ENCODE results near the gene TNFRSF18. TPM values are rescaled to one million over a fixed set of nuclear protein-coding genes. Genes with fewer than 3 reads are reported as not detected.

Gene TNFRSF18
- 0.47 TPM for total RNA-seq
- long read RNA-seq, partial matches to known transcripts: 1 of 4 reads
- long read RNA-seq, other reads (novel, unspliced or antisense): 1 of 4 reads

- Histone ChIP-seq H3K27ac (no peak within 1 kb of the TSS), H3K9me3 (no peaks in the 10 kb centered on the region), H3K4me3 (peak within 1 kb of the TSS; percentile 40), H3K4me1 (peaks cover 10% of the 10 kb centered on the region), H3K36me3 (no peaks in the 10 kb centered on the region), H3K27me3 (ENCODE audit: low read depth) (peaks cover 57% of the 10 kb centered on the region)
- DNase-seq (peak; percentile 60), ATAC-seq (peak; percentile 47 to 54)
- intact Hi-C loops (cut with DNase I): no loop called here
- TF ChIP-seq CTCF (IDR thresholded peaks at IDR 0.05): no peak
Observed at GRCh38 chr1:1206376-1206965, at the start of gene TNFRSF18. Gene TNFRSF18 (minus strand): TSS chr1:1206592. CDS start chr1:1206571, 21 bp downstream.

GRCh38 chr1:1255611-1256010, 49.2 kb upstream of the TNFRSF18 start:
- Histone ChIP-seq H3K27ac (no peak overlapping the region), H3K9me3 (no peaks in the 10 kb centered on the region), H3K27me3 (ENCODE audit: low read depth) (no peaks in the 10 kb centered on the region), H3K4me3 (no peak overlapping the region), H3K36me3 (peaks cover 67% of the 10 kb centered on the region), H3K4me1 (peaks cover 5% of the 10 kb centered on the region)
- intact Hi-C loops (cut with DNase I): no loop called here
- ATAC-seq (no peak), DNase-seq (no peak)
- TF ChIP-seq CTCF (IDR thresholded peaks at IDR 0.05): no peak

- ATAC-seq (no peak), DNase-seq (no peak)
- H3K36me3 ChIP-seq: peaks cover 62% of the 10 kb centered on the region
- H3K27me3 ChIP-seq (ENCODE audit: low read depth): no peaks in the 10 kb centered on the region
- no peaks in the 10 kb centered on the region for H3K9me3 ChIP-seq
- H3K4me3 ChIP-seq: no peak overlapping the region
- intact Hi-C loops (cut with DNase I): no loop called here
- no peak overlapping the region for H3K27ac ChIP-seq
- no peak for TF ChIP-seq CTCF (IDR thresholded peaks at IDR 0.05)
- no peaks in the 10 kb centered on the region for H3K4me1 ChIP-seq
Observed at GRCh38 chr1:1255078-1255477, 48.7 kb upstream of the TNFRSF18 start.

- H3K9me3 ChIP-seq: no peaks in the 10 kb centered on the region
- no peak for ATAC-seq
- H3K36me3 ChIP-seq: peaks cover 57% of the 10 kb centered on the region
- H3K27me3 ChIP-seq (ENCODE audit: low read depth): no peaks in the 10 kb centered on the region
- no peaks in the 10 kb centered on the region for H3K4me1 ChIP-seq
- TF ChIP-seq CTCF (IDR thresholded peaks at IDR 0.05): no peak
- DNase-seq: no peak
- H3K4me3 ChIP-seq: no peak overlapping the region
- H3K27ac ChIP-seq: no peak overlapping the region
- intact Hi-C loops (cut with DNase I): no loop called here
Observed at GRCh38 chr1:1254667-1254998, 48.2 kb upstream of the TNFRSF18 start.

GRCh38 chr1:1253972-1254666, 47.7 kb upstream of the TNFRSF18 start:
- intact Hi-C loops (cut with DNase I): no loop called here
- ATAC-seq (peak in 1 of 2 donors; percentile 11), DNase-seq (no peak)
- Histone ChIP-seq H3K36me3 (peaks cover 53% of the 10 kb centered on the region), H3K4me3 (no peak overlapping the region), H3K9me3 (no peaks in the 10 kb centered on the region), H3K27ac (no peak overlapping the region), H3K4me1 (no peaks in the 10 kb centered on the region), H3K27me3 (ENCODE audit: low read depth) (no peaks in the 10 kb centered on the region)
- no peak for TF ChIP-seq CTCF (IDR thresholded peaks at IDR 0.05)
